NCI-H524 (cell line): ENCODE data around the gene SPTSSB.
A peak's percentile ranks its signal among the peaks of the same experiment; 100 is the strongest.

Source experiments
- DNase-seq, 2 experiments: peaks; one replicate each; lab custom pipeline; 2025; lab: John Stamatoyannopoulos, UW

The SPTSSB gene

GRCh38 chr3:161390200-161390599 lies 18.9 kb upstream of the SPTSSB start:
- DNase-seq: no peak

GRCh38 chr3:161389445-161390035 lies 18.2 kb upstream of the SPTSSB start:
- no peak for DNase-seq

GRCh38 chr3:161388855-161389254 lies 17.5 kb upstream of the SPTSSB start:
- DNase-seq: no peak

- DNase-seq: no peak
Measured at GRCh38 chr3:161386991-161387770, 15.9 kb upstream of the SPTSSB start.

GRCh38 chr3:161372321-161373260 lies 1.3 kb upstream of the SPTSSB start:
- DNase-seq: peak; percentile 77 to 82

GRCh38 chr3:161369531-161369930 lies 1.8 kb downstream of the SPTSSB start:
- DNase-seq: no peak

- no peak for DNase-seq
Measured at GRCh38 chr3:161366094-161366493, 5.2 kb downstream of the SPTSSB start.

GRCh38 chr3:161358488-161358887 lies 12.8 kb downstream of the SPTSSB start:
- DNase-seq: no peak

- DNase-seq: no peak
Measured at GRCh38 chr3:161356287-161356686, 15.0 kb downstream of the SPTSSB start.

- no peak for DNase-seq
Measured at GRCh38 chr3:161355508-161355907, 15.8 kb downstream of the SPTSSB start.

GRCh38 chr3:161354554-161354953 lies 16.8 kb downstream of the SPTSSB start:
- no peak for DNase-seq

- no peak for DNase-seq
Measured at GRCh38 chr3:161351330-161351729, 20.0 kb downstream of the SPTSSB start.

GRCh38 chr3:161350916-161351315 lies 20.4 kb downstream of the SPTSSB start:
- no peak for DNase-seq

- DNase-seq: no peak
Measured at GRCh38 chr3:161349529-161350312, 21.6 kb downstream of the SPTSSB start.

GRCh38 chr3:161348796-161349400 lies 22.4 kb downstream of the SPTSSB start:
- no peak for DNase-seq

GRCh38 chr3:161347726-161348125 lies 23.6 kb downstream of the SPTSSB start:
- DNase-seq: no peak

GRCh38 chr3:161345023-161345422 lies 26.3 kb downstream of the SPTSSB start:
- no peak for DNase-seq

- DNase-seq: no peak
Measured at GRCh38 chr3:161343986-161344385, 27.3 kb downstream of the SPTSSB start.

- no peak for DNase-seq
Measured at GRCh38 chr3:161343540-161343939, 27.8 kb downstream of the SPTSSB start.

GRCh38 chr3:161342629-161343028 lies 28.7 kb downstream of the SPTSSB start:
- no peak for DNase-seq
